ENCODE results near the gene PATL1.
A peak's percentile ranks its signal among the peaks of the same experiment; 100 is the strongest.
"Not testable (repeated sequence)": the region's sequence is repeated elsewhere in the genome, so short reads cannot be mapped to it uniquely, and the experiment has no call there.

PATL1 gene, protein sequence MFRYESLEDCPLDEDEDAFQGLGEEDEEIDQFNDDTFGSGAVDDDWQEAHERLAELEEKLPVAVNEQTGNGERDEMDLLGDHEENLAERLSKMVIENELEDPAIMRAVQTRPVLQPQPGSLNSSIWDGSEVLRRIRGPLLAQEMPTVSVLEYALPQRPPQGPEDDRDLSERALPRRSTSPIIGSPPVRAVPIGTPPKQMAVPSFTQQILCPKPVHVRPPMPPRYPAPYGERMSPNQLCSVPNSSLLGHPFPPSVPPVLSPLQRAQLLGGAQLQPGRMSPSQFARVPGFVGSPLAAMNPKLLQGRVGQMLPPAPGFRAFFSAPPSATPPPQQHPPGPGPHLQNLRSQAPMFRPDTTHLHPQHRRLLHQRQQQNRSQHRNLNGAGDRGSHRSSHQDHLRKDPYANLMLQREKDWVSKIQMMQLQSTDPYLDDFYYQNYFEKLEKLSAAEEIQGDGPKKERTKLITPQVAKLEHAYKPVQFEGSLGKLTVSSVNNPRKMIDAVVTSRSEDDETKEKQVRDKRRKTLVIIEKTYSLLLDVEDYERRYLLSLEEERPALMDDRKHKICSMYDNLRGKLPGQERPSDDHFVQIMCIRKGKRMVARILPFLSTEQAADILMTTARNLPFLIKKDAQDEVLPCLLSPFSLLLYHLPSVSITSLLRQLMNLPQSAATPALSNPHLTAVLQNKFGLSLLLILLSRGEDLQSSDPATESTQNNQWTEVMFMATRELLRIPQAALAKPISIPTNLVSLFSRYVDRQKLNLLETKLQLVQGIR

GRCh38 chr11:59668950-59669610, at the start of gene PATL1:
TSS of gene PATL1 (minus strand) at chr11:59669037. CDS start at chr11:59668895, 142 bp downstream.
- DNase-seq: peak; percentile 100

- no peak for DNase-seq
These were observed 47.2 kb upstream of the PATL1 start for GRCh38 chr11:59716051-59716450.

DNA sequence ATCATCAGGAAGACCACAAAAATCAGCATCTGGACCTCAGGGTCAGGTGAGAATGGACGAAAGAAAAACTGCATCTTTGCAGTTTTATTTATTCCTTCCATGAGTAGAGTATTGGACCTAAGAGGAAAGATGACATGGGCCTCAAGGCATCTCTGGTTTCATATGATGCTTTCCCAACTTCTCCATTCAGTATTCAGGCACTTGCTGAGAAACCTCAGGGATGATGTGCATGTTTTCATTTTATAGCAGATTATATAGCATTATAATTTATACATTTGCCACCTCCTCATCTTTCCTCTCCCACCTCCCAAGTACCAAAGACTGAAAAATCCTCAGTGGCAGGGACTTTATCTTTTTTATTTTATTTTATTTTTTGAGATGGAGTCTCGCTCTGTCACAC, 44.9 kb upstream of the PATL1 start, which contains the start of gene OR10V1:
TSS of gene OR10V1 (minus strand) at position 101 of the 400 bp plus-strand sequence. CDS start at position 101, 0 bp downstream.
- DNase-seq: no peak

- DNase-seq: no peak
These were observed 41.5 kb upstream of the PATL1 start for GRCh38 chr11:59710136-59710847.

DNA sequence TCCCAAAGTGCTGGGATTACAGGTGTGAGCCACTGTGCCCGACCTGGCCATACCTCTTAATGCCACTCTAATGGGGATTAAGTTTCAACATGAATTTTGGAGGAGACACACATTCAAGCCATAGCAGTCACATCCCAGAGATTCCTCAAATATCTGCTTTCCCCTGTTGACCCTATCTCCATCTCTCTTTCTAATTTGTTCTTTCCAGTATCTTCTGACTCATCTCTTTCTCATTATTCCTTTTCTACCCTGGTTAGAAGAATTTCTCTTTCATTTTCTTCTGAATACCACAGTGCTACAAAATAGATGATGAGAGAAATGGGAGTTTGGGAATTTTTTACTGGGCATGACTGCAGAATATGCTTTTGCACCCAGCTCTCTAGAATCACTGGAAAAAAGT, 39.7 kb upstream of the PATL1 start:
- DNase-seq: no peak

- no peak for DNase-seq
These were observed 38.5 kb upstream of the PATL1 start for GRCh38 chr11:59707371-59707770.

DNA sequence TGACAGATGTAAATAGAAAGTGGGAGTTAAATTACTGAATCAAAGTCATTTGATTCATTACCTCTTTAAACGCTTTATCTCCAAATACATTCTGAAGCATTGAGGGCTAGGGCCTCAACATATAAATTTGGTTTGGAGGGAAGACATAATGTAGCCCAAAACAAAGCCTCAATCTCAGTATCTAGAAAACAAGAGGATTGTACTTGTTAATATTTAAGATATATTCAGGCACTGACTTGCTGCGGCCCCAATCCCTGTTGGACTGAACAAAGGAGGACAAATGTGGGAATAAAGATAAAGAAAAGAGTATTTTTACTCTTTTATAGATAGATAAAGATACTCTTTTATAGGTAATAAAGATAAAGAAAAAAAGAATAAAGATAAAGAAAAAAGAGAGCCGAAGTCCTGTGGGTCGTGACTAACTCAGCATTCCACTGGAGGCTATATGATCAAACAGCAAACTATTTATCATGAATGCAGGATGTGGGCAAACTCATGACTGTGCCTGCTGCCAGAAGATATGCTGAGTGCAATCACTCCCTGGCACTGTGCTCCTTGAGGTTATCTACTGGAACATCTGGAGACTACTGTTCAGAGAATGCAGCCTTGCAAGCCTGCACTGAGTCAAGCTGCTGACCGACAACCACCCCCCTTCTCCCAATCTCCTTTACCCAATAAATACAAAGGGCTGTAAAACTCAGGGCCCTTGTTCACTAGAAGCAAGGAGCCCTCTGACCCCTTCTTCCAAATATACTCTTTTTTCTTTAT, 37.9 kb upstream of the PATL1 start:
- no peak for DNase-seq

DNA sequence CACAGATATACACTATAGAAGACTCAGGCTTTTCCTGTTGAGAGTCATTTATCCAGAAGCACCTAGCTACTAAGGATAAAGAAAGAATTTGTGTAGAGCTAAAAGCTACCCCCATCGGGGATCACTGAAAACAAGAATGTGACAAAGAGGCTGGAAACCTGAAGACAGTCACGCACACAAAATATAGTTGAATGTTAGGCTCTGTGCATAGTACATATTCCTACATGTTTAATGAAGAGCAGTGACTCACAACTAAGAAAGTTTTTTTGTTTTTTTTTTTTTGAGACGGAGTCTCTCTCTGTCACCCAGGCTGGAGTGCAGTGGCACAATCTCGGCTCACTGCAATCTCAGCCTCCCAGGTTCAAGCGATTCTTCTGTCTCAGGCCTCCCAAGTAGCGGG, 36.5 kb upstream of the PATL1 start:
- no peak for DNase-seq

DNA sequence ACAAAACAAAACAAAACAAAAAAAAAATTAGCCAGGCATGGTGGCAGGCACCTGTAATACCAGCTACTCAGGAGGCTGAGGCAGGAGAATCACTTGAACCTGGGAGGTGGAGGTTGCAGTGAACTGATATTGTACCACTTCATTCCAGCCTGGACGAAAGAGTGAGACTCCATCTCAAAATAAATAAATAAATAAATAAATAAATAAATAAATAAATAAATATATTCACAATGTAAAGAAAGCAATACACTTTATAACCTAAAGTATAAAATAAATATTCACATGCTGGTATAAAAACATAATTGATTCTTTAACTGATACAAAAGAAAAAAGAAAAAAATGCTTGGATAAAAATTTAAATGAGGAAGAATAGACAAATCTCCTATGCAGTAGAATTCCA, 34.7 kb upstream of the PATL1 start:
- not testable (repeated sequence) for DNase-seq

GRCh38 chr11:59700157-59700556, 31.3 kb upstream of the PATL1 start:
- DNase-seq: not testable (repeated sequence)

DNA sequence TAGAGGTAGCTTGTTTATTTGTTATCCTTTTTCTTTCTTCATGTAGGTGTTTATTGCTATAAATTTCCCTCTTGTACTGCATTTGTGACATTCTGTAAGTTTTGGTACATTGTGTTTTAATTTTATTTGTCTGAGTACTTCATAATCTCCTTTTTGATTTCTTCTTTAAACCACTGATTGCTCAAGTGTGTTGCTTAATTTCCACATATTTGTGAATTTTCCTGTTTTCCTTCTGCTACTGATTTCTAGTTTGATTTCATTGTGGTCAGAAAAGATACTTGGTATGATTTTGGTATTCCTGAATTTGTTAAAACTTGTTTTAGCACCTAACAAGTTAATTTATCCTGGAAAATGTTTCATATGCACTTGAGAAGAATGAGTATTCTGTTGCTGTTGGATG, 29.7 kb upstream of the PATL1 start:
- DNase-seq: no peak

DNA sequence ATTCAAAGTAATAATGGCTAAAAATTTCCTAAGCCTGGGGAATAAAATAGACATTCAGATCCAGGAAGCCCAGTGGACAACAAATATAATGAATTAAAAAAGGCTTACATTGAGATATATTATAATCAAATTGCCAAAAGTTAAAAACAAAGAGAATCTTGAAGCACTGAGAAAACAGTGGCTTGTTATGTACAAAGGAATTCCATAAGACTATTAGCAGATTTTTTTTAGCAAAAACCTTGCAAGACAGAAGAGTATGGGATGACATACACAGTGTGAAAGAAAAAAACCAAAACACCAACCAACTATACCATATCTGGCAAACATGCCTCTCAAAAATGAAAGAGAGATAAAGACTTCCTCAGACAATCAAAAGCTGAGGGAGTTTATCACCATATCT, 24.1 kb upstream of the PATL1 start:
- DNase-seq: no peak

- DNase-seq: no peak
These were observed 22.3 kb upstream of the PATL1 start for GRCh38 chr11:59691156-59691555.

- no peak for DNase-seq
These were observed 20.2 kb upstream of the PATL1 start for GRCh38 chr11:59689015-59689414.

DNA sequence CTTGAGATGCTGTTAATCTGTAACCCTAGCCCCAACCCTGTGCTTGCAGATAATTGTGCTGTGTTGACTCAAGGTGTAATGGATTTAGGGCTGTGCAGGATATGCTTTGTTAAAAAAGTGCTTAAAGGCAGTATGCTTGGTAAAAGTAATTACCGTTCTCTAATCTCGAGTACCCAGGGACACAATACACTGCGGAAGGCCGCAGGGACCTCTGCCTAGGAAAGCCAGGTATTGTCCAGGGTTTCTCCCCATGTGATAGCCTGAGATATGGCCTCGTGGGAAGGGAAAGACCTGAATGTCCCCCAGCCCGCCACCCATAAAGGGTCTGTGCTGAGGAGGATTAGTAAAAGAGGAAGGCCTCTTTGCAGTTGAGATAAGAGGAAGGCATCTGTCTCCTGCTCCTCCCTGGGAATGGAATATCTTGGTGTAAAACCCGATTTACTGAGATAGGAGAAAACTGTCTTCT, 12.5 kb upstream of the PATL1 start:
- DNase-seq: not testable (repeated sequence)

DNA sequence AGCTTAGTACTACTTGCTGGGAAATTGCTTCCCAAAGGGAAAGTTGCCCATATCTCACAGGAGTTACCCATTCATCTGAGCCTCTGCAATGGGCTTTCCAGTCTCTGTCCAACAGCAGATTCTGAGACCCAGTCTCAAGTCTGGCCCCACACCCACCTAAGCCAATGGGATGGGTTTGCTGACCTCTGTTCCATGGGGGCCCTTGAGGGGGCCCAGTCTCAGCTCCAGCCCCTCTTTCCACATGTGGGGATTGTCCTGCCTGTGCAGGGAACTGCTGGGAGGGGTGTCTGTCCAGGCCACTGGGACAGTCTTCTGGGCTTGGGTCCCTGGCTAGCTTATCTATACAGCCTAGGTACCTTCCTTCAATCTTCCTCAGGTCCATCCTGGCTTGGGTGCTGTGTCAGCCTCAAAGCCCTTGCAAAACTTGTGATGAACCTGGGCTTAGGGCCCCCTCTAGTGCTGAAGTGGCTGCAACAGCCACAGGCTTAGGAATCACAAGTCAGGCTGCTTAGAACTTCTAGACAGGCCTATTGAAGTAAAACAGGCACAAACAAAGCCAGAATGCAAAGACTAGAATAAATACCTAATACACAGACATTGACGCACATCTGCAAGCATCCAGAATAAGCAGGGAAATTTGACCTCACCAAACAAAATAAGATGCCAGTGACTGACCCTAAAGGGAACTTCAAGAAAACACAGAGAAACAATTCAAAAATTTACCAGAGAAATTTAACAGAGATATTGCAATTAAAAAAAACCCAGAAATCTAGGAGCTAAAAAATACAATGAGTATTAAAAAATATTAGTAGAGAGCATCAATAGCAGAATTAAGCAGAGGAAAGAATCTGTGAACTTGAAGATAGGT, 11.7 kb upstream of the PATL1 start:
- peak; percentile 69 for DNase-seq

- no peak for DNase-seq
These were observed 10.5 kb upstream of the PATL1 start for GRCh38 chr11:59679347-59679746.

DNA sequence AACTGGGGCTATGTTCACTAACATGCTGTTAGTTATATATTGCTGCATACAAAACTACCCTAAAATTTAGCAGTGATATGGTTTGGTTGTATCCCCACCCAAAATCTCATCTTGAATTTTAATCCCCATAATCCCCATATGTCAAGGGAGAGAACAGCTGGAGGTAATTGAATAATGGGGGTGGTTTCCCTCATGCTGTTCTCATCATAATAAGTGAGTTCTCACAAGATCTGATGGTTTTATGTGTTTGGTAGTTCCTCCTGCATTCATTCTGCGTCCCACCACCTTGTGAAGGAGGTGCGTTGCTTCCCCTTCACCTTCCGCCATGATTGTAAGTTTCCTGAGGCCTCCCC, 10.0 kb upstream of the PATL1 start:
- DNase-seq: no peak

- no peak for DNase-seq
These were observed 9.4 kb upstream of the PATL1 start for GRCh38 chr11:59678118-59678812.

DNA sequence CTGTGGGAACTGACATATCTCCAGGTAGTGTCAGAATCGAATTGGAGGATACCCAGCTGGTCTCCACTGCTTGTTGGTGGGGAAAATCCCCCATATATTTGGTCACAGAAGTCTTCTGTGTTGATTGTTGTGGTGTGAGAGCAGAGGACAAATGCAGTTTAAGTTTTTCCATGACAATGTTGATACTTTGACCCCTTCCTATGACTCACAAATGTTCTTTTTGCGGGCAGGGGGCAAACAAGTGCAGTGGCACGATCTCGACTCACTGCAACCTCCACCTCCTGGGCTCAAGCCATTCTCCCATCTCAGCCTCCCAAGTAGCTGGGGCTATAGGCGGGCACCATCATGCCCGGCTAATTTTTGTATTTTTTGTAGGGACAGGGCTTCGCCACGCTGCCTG, 7.4 kb upstream of the PATL1 start:
- no peak for DNase-seq

All from CD4-positive, alpha-beta T cell treated with Interleukin-12 subunit alpha and Interleukin-12 subunit beta, for 1 hour (primary cell).